ENCODE data around the gene TDO2.
"Not testable (repeated sequence)": the region's sequence is repeated elsewhere in the genome, so short reads cannot be mapped to it uniquely, and the experiment has no call there.

The TDO2 gene

DNA sequence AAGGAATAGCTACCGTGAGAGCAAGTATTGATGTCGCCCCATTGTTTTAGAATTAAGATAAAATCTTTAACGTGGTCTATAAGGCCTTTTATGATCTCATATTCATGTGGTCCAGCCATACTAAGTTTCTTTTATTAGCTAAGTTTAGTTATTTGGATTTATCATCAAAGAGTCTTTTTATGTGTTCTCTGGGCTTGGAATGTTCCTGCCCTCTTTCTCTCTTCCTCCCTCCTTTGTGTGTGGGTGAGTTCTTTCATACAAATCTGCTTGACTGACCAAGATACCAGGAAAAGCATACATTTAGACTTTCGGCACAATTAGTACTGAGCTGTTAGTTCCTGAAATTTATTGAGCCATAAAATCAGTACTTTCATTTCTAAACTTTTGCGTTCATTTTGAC is 11.3 kb downstream of the TDO2 start:
- H3K4me3 ChIP-seq: no peak overlapping the region
- TF ChIP-seq, protein P1, sequence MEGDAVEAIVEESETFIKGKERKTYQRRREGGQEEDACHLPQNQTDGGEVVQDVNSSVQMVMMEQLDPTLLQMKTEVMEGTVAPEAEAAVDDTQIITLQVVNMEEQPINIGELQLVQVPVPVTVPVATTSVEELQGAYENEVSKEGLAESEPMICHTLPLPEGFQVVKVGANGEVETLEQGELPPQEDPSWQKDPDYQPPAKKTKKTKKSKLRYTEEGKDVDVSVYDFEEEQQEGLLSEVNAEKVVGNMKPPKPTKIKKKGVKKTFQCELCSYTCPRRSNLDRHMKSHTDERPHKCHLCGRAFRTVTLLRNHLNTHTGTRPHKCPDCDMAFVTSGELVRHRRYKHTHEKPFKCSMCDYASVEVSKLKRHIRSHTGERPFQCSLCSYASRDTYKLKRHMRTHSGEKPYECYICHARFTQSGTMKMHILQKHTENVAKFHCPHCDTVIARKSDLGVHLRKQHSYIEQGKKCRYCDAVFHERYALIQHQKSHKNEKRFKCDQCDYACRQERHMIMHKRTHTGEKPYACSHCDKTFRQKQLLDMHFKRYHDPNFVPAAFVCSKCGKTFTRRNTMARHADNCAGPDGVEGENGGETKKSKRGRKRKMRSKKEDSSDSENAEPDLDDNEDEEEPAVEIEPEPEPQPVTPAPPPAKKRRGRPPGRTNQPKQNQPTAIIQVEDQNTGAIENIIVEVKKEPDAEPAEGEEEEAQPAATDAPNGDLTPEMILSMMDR (IDR thresholded peaks at IDR 0.05): no peak
- no peak overlapping the region for H3K27ac ChIP-seq
- no peak for DNase-seq (ENCODE audit: low spot score)

DNA sequence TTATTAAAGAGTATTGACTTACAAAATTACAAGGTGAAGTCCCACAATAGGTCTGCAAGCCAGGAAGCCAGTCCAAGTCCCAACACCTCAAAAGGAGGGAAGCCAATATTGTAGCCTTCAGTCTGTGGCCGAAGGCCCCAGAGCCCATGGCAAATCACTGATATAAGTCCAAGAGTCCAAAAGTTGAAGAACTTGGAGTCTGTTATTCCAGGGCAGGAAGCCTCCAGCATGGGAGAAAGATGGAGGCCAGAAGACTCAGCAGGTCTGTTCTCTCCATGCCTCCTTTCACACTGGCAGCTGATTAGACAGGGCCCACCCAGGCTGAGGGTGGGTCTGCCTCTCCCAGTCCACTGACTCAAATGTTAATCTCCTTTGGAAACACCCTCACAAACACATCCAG is 18.1 kb downstream of the TDO2 start:
- no peak for DNase-seq (ENCODE audit: low spot score)
- H3K27ac ChIP-seq: no peak overlapping the region
- no peak overlapping the region for H3K4me3 ChIP-seq
- TF ChIP-seq, protein P1 (IDR thresholded peaks at IDR 0.05): no peak

DNA sequence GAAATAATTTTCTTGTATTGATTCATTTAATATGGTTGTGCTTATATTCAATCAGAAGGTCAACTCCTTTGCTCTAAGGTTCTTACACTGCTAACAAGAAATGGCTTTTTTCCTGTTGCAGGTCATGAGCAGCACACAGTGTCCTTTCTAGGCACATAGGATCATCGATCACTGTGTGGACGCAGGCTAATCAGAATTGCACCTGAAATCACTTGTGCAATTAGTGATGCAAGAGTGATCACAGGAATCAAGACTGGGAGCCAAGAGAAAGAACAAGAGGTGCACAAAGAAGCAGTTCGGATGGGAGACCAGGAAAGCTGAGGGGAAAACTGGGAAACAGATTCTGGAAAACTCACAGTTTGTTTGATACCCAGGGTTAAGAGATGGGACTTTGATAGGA is 21.1 kb downstream of the TDO2 start:
- no peak for DNase-seq (ENCODE audit: low spot score)
- TF ChIP-seq, protein P1 (IDR thresholded peaks at IDR 0.05): no peak
- H3K27ac ChIP-seq: no peak overlapping the region
- no peak overlapping the region for H3K4me3 ChIP-seq

DNA sequence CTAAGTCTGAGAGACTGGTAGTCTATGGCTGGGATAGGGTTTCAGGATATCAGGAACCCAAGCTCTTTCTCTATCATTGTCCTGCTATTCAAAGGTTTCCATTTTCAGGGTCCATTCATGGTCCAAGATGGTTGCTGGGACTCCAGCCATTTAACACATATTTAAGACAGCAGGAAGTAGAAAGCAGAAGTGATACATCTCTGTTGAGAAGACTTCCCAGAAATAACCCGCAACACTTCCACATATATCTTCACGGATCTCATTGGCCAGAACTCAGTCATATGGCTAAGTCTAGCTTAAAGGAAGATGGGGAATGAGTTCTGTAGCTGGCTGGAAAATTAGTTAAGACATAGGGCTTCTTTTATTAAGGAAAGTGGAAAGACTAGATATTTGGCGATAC is 26.3 kb downstream of the TDO2 start:
- TF ChIP-seq, protein P1 (IDR thresholded peaks at IDR 0.05): no peak
- Histone ChIP-seq H3K4me3 (no peak overlapping the region), H3K27ac (no peak overlapping the region)
- DNase-seq (ENCODE audit: low spot score): no peak

DNA sequence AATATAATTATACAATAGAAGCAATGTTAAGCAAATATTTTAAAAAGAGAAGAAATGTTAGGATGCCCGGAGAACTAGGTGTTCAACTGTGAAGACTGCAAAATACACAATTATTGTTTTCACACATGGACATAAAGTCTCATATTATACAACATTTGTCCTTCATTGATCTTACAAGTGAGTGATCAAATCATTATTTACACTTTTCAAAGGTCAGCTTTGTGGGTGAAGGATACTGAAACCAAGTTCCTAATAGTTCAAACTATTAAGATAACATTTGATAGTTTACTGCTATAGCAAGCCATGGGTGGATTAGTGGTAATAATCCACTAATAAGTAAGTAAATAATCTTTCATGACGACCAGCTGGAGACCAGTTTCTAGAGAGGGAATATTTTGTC is 26.8 kb downstream of the TDO2 start:
- Histone ChIP-seq H3K27ac (no peak overlapping the region), H3K4me3 (no peak overlapping the region)
- DNase-seq (ENCODE audit: low spot score): no peak
- TF ChIP-seq, protein P1 (IDR thresholded peaks at IDR 0.05): no peak

DNA sequence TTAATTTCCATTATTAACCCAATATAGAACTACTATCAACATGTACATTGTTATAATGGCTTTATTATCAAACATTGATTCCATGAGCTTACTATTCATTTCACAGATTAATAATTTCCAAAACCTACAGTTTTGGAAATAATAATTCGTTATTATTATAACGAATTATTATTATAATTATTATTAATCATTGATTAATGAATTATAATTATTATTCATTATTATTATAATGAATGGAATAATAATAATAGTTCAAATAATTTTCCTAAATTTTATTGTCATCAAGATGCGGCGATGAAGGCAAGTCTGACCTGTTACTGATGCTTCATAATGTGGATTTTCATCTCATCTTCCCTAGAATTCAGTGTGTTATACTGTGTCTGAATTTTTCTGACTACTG is 28.1 kb downstream of the TDO2 start:
- DNase-seq (ENCODE audit: low spot score): no peak
- H3K27ac ChIP-seq: no peak overlapping the region
- H3K4me3 ChIP-seq: no peak overlapping the region
- TF ChIP-seq, protein P1 (IDR thresholded peaks at IDR 0.05): no peak

DNA sequence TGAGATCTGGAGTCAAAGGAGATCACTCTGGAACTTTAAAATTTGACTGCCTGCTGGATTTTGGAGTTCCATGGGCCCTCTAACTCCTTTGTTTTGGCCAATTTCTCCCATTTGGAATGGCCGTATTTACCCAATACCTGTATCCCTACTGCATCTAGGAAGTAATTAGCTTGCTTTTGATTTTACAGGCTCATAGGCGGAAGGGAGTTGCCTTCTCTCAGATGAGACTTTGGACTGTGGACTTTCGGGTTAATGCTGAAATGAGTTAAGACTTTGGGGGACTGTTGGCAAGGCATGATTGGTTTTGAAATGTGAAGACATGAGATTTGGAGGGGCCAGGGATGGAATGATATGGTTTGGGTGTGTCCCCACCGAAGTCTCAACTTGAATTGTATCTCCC is 31.1 kb downstream of the TDO2 start:
- not testable (repeated sequence) for H3K4me3 ChIP-seq; H3K27ac ChIP-seq; DNase-seq (ENCODE audit: low spot score)

DNA sequence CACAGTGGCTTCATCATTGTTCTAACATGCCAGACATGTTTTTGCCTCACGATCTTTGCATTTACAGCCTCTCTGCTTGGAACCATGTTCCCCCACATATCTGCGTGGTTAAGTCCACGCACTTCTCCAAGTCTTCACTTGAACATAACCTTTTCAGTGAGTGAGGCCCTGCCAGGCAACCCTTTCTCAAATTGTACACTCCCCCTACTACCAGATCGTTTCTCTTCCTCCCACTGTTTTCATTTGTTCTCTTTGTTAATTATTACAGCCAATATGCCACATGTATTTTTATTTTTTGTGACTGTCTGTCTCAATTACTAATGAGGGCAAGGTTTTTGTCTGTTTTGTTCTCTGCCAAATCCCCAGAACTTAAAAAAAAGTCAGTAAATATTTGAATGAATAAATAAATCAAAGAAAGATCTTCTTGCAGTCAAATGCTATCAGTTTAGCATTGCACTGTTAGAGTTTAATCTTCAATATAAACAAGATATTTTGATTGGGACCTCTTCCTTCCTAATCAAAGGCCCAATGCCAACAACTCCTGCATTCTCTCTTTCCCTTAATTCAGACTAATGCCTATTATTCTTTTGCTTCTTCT is 32.0 kb downstream of the TDO2 start:
- TF ChIP-seq, protein P1 (IDR thresholded peaks at IDR 0.05): no peak
- no peak overlapping the region for H3K4me3 ChIP-seq
- no peak overlapping the region for H3K27ac ChIP-seq
- DNase-seq (ENCODE audit: low spot score): no peak
